ENCODE data around the gene SHROOM3. TPM values are rescaled to one million over a fixed set of nuclear protein-coding genes. Genes with fewer than 3 reads are reported as not detected.
"Not testable (repeated sequence)": the region's sequence is repeated elsewhere in the genome, so short reads cannot be mapped to it uniquely, and the experiment has no call there.

SHROOM3 gene
- total RNA-seq, 1 donor from 2014 or later = 0.55 TPM

- POLR2A ChIA-PET = no interaction called here
- Mint-ChIP-seq H3K27ac (no peak overlapping the region), H3K4me1 (no peaks in the 10 kb centered on the region)
Measured at GRCh38 chr4:76726176-76726575, 291.1 kb downstream of the SHROOM3 start.

GRCh38 chr4:76726631-76727030, 291.6 kb downstream of the SHROOM3 start:
- peaks cover 5% of the 10 kb centered on the region for H3K27me3 Mint-ChIP-seq
- H3K4me3 Mint-ChIP-seq = no peak overlapping the region
- H3K9me3 Mint-ChIP-seq = peaks cover 2% of the 10 kb centered on the region
- H3K36me3 Mint-ChIP-seq (ENCODE audit: low read depth) = no peaks in the 10 kb centered on the region
- no peak for DNase-seq
- no peaks in the 10 kb centered on the region for H3K4me1 Mint-ChIP-seq
- no peak for TF ChIP-seq CTCF (IDR thresholded peaks at IDR 0.05)
- CTCF ChIA-PET = no interaction called here
- intact Hi-C loops (cut with micrococcal nuclease) = no loop called here
- ATAC-seq (ENCODE audit: low read depth) = no peak
- POLR2A ChIA-PET = no interaction called here
- H3K27ac Mint-ChIP-seq = no peak overlapping the region

More at GRCh38 chr4:76726176-76726575, 291.1 kb downstream of the SHROOM3 start:
- DNase-seq (no peak), ATAC-seq (ENCODE audit: low read depth) (no peak)
- H3K27me3 Mint-ChIP-seq = peaks cover 5% of the 10 kb centered on the region
- no peak for TF ChIP-seq CTCF (IDR thresholded peaks at IDR 0.05)
- H3K4me3 Mint-ChIP-seq = no peak overlapping the region
- CTCF ChIA-PET = no interaction called here
- H3K9me3 Mint-ChIP-seq = peaks cover 2% of the 10 kb centered on the region
- H3K36me3 Mint-ChIP-seq (ENCODE audit: low read depth) = no peaks in the 10 kb centered on the region
- intact Hi-C loops (cut with micrococcal nuclease) = no loop called here

- H3K4me1 Mint-ChIP-seq; H3K4me3 Mint-ChIP-seq; DNase-seq; H3K36me3 Mint-ChIP-seq (ENCODE audit: low read depth); CTCF ChIA-PET; H3K27me3 Mint-ChIP-seq; H3K27ac Mint-ChIP-seq; intact Hi-C loops (cut with micrococcal nuclease); ATAC-seq (ENCODE audit: low read depth); POLR2A ChIA-PET; H3K9me3 Mint-ChIP-seq: not testable (repeated sequence)
Measured at GRCh38 chr4:76727934-76728333, 292.9 kb downstream of the SHROOM3 start.

- H3K27ac Mint-ChIP-seq = no peak overlapping the region
- ChIA-PET CTCF (no interaction called here), POLR2A (no interaction called here)
- H3K4me1 Mint-ChIP-seq = no peaks in the 10 kb centered on the region
- no peak for TF ChIP-seq CTCF (IDR thresholded peaks at IDR 0.05)
- no peaks in the 10 kb centered on the region for H3K9me3 Mint-ChIP-seq
- no peaks in the 10 kb centered on the region for H3K36me3 Mint-ChIP-seq (ENCODE audit: low read depth)
- H3K4me3 Mint-ChIP-seq = no peak overlapping the region
- peaks cover 5% of the 10 kb centered on the region for H3K27me3 Mint-ChIP-seq
- DNase-seq = no peak
- ATAC-seq (ENCODE audit: low read depth) = no peak
- intact Hi-C loops (cut with micrococcal nuclease) = no loop called here
Measured at GRCh38 chr4:76729460-76729859, 294.4 kb downstream of the SHROOM3 start.

GRCh38 chr4:76729980-76730379, 295.0 kb downstream of the SHROOM3 start:
- DNase-seq (no peak), ATAC-seq (ENCODE audit: low read depth) (no peak)
- no peak overlapping the region for H3K4me3 Mint-ChIP-seq
- H3K9me3 Mint-ChIP-seq = no peaks in the 10 kb centered on the region
- intact Hi-C loops (cut with micrococcal nuclease) = no loop called here
- CTCF ChIA-PET = no interaction called here
- H3K27me3 Mint-ChIP-seq = peaks cover 5% of the 10 kb centered on the region
- no peak overlapping the region for H3K27ac Mint-ChIP-seq
- no peak for TF ChIP-seq CTCF (IDR thresholded peaks at IDR 0.05)
- H3K4me1 Mint-ChIP-seq = no peaks in the 10 kb centered on the region
- POLR2A ChIA-PET = no interaction called here
- H3K36me3 Mint-ChIP-seq (ENCODE audit: low read depth) = no peaks in the 10 kb centered on the region

- intact Hi-C loops (cut with micrococcal nuclease) = no loop called here
Measured at GRCh38 chr4:76732246-76732645, 297.2 kb downstream of the SHROOM3 start.

More at GRCh38 chr4:76732246-76732645, 297.2 kb downstream of the SHROOM3 start:
- H3K4me1 Mint-ChIP-seq = no peaks in the 10 kb centered on the region
- CTCF ChIA-PET = no interaction called here
- POLR2A ChIA-PET = no interaction called here
- no peak for TF ChIP-seq CTCF (IDR thresholded peaks at IDR 0.05)
- no peak overlapping the region for H3K27ac Mint-ChIP-seq
- H3K4me3 Mint-ChIP-seq = no peak overlapping the region
- no peaks in the 10 kb centered on the region for H3K36me3 Mint-ChIP-seq (ENCODE audit: low read depth)
- DNase-seq (no peak), ATAC-seq (ENCODE audit: low read depth) (no peak)
- H3K27me3 Mint-ChIP-seq = no peaks in the 10 kb centered on the region
- no peaks in the 10 kb centered on the region for H3K9me3 Mint-ChIP-seq

Measured in activated B cell treated with CpG ODN at 0.5 μM for 24 hours (primary cell).